Measurements from ENCODE around the gene RPS14.

RPS14 gene

GRCh38 chr5:150398722-150399523, 50.6 kb downstream of the RPS14 start:
- no peak for DNase-seq

DNA sequence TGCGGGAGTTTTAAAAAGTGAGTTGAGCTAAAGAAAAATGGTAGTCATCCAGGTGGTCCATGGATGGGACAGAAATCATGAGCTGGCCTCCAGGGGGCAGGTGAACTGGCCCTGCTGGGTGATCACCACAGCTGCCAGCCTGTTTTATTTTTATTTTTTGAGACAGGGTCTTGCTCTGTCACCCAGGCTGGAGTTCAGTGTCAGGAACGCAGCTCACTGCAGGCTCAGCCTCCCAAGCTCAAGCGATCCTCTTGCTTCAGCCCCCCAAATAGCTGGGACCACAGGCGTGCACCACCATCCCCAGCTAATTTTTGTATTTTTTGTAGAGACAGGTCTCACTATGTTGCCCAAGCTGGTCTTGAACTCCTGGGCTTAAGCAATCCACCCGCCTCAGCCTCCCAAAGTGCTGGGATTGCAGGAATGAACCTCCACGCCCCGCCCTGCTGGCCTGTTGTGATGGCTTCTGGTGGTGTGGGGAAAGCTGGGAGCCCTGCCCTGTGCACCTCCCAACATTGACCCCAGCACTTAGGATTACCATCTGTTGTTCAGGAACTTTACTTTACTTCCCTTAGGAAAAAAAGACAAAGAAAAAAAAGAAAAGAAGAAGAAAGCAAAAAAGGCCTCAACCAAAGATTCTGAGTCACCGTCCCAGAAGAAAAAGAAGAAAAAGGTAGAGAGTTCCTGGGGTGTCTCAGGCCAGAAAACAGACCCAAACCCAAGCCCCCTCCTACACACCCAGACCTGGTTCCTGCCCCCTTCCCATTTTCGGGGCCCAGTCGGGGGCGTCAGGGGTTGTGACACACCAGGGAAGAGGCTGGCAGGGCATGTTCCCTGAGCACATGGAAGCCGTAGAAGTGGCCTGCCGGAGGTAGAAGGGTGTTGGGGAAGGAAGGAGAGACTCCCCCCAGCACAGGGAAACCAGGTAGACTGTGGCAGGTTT, 51.5 kb downstream of the RPS14 start:
- no peak for DNase-seq

DNA sequence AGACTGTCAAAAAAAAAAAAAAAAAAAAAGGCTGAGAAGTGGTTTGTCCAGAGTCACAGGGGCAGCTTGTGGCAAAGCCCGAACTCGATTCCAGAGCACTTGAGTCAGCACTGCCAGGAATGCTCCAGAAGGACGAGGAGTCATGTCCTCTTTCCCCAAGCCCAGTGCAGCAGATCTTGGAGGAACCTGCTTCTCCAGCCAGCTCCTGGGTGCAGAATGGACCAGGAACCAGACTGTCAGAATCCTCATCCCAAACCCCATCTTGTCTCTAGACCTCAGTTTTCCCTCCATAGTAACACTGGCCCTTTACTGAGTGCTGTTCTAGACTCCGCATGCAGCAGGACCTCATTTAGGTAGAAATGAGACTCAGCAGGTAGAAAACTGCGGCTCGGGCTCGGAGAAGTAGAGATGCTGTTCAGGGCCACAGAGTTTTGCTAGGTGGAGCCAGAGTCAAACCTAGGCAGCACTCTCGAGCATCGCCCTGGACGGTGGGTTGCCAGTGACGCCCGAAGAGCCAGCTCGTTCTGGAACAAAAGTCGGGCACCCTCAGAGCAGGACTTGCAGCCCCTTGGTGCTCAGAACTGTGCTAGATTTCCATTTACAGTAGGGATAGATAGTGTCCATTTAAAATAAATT, 52.3 kb downstream of the RPS14 start:
- DNase-seq, result no peak

DNA sequence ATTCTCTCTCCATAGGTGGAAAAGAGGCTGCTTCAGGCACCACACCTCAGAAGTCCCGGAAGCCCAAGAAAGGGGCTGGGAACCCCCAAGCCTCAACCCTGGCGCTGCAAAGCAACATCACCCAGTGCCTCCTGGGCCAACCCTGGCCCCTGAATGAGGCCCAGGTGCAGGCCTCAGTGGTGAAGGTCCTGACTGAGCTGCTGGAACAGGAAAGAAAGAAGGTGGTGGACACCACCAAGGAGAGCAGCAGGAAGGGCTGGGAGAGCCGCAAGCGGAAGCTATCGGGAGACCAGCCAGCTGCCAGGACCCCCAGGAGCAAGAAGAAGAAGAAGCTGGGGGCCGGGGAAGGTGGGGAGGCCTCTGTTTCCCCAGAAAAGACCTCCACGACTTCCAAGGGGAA, 53.3 kb downstream of the RPS14 start:
- no peak for DNase-seq

- DNase-seq, result no peak
Observed at GRCh38 chr5:150395688-150395975, 53.9 kb downstream of the RPS14 start.

DNA sequence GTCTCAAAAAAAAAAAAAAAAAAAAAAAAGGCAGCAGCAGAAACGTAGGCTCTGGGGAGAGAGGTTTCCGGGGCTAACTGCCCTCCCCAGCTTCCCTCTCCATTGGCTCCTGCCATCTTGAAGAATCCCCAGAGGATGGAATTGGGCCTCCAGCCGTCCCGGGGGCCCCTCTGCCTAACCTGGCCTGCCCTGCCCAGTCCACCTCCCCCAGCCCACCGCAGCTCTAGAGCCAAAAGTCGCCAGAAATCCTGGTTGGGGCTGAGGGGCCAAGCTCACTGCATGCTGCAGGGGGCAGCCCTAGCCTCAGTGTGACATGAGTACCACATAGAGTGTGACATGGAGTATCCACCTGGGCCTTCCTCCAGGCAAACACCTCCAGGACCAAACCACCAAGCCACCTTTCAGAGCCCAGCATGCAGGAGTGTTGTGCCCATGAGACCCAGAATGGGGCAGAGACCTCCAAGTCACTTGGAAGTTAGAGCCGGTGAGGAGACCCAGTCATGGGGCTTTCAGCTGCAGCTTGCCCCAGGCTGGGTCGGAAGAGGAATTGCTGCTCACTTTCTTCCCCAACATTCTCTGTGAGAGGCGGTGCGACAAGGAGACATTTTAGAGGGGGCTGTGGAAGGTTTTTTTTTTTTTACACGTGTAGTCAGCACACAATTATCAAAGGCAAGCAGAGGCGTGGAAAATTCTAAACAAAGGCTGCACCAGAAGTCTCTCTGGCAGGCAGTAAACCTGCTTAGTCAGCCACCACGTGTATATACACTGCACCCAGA, 54.4 kb downstream of the RPS14 start:
- DNase-seq, result no peak

GRCh38 chr5:150394131-150394530, 55.4 kb downstream of the RPS14 start:
- no peak for DNase-seq

GRCh38 chr5:150393096-150393645, 56.4 kb downstream of the RPS14 start:
- no peak for DNase-seq

DNA sequence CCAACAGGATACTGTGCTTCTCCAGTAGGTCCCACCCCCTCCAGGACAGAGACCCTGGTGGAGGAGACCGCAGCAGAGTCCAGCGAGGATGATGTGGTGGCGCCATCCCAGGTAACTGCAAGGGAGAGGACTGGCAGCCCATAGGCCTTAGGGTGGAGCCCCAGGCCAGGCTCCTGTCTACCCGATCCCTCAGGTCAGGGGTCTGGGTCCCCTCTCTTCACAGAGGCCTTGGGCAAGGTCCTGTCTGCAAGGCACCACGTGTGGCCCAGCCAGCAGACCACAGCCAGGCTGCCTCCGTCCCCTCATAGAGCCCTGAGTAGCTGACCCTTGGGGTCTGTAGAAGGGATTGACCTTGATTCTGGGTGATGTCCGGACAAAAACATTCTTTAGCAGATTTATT, 56.9 kb downstream of the RPS14 start:
- DNase-seq, result no peak

Data from inflammatory macrophage treated with lipopolysaccharide for 4 hours (primary cell).